ENCODE measurements around the gene CCDC136.

CCDC136 gene

GRCh38 chr7:128833148-128833945 lies 41.6 kb downstream of the CCDC136 start:
- DNase-seq: no peak

DNA sequence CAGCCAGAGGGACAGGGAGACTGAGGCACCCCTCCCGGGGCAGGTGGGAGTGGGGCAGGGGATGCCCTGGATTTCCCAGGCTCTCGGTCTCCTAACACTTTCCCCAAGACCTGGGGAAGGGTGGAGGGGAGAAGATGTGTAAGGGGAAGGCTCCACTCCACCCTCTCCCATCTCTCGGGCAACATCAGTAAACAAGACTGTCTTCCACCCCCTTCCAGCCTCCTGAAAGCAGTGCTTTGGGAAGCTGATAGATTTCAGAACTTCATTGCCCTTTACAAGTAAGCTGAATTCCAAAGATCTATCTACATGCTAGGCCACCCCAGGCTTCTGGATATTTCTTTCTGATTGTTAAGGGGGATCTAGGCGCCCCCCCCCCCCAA lies 42.2 kb downstream of the CCDC136 start:
- DNase-seq: no peak

DNA sequence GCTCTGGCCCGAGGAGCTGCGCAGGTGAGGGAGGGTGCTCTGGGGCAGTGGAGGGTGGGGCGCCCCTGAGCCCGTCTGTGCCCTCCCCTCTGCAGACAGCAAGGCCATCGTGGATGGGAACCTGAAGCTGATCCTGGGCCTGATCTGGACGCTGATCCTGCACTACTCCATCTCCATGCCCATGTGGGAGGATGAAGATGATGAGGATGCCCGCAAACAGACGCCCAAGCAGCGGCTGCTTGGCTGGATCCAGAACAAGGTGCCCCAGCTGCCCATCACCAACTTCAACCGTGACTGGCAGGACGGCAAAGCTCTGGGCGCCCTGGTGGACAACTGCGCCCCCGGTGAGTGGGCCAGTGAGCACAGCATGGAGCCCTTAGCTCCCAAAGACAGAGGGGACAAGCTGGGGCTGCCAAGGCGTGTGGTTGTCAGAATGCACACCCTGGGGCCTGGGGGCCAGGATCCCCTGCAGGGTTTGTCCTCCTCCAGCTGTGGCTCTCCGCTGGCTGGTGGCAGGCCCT lies 43.5 kb downstream of the CCDC136 start:
- DNase-seq: no peak

- DNase-seq: no peak
These were observed 44.2 kb downstream of the CCDC136 start for GRCh38 chr7:128835790-128836641.

DNA sequence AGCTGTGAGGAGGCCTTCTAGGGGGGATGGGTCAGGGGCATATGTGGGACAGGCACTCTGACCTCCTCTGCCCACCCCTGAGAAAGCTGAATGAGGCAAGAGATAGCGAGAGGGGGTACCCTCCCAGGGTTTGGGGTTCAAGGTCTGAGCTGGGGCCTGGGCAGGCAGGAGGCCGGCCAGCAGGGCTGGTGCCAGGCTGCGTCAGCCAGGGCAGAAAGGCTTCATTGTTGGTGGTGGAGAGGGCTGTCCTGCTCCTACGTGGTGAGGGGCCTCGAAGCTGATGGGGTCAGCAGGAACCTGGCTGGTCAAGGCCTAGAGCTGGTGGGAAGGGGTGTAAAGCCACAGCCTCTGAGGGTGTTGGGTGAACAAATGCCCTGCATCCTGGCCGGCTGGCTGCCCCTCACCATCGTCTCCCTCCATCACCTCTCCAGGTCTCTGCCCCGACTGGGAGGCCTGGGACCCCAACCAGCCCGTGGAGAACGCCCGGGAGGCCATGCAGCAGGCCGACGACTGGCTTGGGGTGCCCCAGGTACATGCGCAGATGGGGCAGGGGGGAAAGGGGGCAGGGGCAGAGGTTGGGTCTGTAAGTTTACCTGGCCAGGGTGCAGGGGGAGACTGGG lies 45.1 kb downstream of the CCDC136 start:
- no peak for DNase-seq

DNA sequence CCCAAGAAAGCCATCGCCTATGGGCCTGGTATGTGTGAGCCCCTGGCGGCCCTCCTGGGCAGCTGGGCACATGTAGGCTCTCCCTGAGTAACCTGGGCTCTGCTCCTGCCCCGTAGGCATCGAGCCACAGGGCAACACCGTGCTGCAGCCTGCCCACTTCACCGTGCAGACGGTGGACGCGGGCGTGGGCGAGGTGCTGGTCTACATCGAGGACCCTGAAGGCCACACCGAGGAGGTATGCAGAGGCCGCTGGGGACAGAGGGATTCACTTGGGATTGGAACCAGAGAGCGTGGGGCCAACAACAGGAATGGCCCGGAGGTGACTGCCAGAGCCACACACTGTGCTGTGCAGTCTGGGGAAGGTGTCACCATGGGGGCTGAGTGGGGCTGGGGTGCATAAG lies 45.8 kb downstream of the CCDC136 start:
- no peak for DNase-seq

DNA sequence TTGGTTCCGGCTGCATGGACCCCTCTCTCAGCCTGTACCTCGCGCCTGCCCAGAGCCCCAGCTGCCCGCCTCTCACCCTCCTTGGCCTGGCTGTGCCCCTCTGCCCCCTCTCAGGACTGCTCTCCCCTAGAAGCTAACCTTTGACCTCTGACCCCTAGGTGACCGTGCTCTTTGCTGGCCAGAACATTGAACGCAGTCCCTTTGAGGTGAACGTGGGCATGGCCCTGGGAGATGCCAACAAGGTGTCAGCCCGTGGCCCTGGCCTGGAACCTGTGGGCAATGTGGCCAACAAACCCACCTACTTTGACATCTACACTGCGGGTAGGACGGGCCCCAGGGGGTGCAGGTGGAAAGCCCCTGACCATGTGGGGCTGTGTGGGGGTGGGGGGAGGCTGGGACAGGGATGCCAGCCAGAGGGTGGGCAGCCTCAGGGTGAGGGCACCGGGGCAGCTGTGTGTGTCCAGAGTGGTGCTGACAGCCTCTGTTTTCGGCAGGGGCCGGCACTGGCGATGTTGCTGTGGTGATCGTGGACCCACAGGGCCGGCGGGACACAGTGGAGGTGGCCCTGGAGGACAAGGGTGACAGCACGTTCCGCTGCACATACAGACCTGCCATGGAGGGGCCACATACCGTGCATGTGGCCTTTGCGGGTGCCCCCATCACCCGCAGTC lies 46.5 kb downstream of the CCDC136 start:
- DNase-seq: no peak

GRCh38 chr7:128838981-128839731 lies 47.4 kb downstream of the CCDC136 start:
- DNase-seq: no peak

DNA sequence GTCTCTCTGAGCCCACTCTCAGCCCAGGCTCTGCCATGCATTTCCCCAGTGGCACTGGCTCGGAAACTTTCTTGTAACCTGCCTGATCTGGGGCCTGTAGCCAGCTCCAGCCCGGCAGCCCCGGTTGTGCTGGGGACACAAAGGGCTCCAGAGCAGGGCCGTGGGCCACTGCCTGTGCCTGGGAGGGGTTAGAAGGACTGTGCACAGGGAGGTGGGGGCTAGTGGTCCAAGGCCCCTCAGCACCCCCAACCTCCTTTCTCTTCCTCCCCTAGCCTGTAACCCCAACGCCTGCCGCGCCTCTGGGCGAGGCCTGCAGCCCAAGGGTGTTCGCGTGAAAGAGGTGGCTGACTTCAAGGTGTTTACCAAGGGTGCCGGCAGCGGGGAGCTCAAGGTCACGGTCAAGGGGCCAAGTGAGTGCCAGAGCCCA lies 48.0 kb downstream of the CCDC136 start:
- no peak for DNase-seq

DNA sequence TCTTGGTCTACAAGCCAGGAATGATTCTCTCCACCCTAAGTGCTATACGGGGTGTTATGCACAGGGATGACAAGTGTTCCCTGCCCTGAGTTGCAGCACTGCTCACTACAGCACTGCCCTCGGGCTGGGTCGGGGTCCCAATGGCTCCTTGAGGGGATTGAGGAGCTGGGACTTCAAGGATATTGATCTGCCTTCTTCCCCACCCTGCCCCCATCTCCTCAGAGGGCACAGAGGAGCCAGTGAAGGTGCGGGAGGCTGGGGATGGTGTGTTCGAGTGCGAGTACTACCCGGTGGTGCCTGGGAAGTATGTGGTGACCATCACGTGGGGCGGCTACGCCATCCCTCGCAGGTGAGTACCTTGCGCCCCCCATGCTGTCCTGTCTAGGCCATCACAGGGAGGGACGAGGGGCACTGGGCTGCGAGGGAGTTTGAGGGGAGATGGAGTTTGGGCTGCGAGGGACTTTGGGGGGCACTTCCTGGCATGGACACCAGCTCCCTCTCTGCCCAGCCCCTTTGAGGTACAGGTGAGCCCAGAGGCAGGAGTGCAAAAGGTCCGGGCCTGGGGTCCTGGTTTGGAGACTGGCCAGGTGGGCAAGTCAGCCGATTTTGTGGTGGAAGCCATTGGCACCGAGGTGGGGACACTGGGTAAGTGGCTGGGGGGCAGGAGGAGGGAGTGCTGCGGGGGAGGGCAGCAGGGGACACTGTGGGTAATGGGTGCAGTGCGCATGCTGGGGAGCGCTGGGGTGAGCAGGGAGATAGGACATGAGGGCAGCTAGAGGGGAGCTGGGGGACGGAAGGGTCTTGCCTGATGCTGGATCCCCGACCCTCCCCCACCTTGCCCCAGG lies 48.8 kb downstream of the CCDC136 start:
- DNase-seq: no peak

DNA sequence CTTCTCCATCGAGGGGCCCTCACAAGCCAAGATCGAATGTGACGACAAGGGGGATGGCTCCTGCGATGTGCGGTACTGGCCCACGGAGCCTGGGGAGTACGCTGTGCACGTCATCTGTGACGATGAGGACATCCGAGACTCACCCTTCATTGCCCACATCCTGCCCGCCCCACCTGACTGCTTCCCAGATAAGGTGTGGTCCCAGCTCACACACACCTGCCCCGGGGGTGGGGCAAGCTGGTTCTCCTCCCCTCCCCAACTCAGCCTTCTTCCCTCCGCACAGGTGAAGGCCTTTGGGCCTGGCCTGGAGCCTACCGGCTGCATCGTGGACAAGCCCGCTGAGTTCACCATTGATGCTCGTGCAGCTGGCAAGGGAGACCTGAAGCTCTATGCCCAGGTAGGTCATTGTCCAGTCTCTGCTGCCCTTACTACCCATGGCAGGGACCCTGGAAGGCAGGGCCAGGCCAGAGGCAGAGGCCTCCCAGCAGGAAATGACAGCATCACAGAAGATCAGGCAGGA lies 49.5 kb downstream of the CCDC136 start:
- no peak for DNase-seq

DNA sequence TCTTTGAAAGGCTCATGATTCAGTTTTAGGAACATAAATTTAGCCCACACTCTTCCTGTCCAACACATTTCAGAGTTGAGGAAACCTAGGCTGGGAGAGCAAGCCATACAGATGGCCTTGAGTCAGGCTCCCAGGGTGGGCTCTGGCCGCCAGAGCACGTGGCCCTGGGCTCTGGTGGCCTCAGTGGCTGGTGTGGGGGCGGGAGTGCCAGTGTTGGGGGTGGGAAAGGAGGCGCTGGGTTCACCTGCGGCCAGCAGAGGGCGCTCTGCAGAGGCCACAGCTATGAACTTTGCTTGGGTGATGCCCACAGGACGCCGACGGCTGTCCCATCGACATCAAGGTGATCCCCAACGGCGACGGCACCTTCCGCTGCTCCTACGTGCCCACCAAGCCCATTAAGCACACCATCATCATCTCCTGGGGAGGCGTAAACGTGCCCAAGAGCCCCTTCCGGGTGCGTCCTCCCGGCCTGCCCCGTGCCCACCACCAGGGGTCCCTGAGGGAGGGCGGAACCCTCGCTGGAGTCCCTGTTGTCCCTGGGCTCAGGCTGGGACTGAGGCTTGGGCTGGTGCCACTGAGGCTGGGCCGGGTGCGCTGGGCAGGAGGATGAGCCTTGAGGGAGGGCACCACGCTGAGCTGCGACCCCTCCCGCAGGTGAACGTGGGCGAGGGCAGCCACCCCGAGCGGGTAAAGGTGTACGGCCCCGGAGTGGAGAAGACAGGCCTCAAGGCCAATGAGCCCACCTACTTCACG lies 50.3 kb downstream of the CCDC136 start:
- DNase-seq: no peak

- no peak for DNase-seq
These were observed 51.2 kb downstream of the CCDC136 start for GRCh38 chr7:128842674-128843641.

DNA sequence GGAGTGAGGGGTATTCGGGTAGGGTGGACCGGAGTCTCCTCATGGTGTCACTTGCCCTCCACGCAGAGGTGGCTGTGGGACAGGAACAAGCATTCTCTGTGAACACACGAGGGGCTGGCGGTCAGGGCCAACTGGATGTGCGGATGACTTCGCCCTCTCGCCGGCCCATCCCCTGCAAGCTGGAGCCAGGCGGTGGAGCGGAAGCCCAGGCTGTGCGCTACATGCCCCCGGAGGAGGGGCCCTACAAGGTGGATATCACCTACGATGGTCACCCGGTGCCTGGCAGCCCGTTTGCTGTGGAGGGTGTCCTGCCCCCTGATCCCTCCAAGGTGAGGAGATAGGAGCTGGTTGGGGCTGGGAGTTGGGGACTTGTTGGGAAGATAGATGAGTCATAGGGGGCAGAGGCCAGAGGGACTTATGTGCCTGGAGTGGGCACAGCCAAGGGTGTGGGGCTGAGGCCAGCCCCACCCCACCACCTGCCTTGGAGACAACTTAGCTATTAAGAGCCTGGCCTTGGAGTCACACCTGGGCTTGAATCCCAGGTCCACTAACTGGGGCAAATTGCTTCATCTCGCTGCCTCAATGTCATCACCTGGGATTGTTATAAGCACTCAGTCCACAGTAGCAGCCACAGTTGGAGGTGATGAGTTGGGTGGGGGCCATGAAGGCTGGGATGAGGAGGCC lies 52.3 kb downstream of the CCDC136 start:
- no peak for DNase-seq

- DNase-seq: no peak
These were observed 53.1 kb downstream of the CCDC136 start for GRCh38 chr7:128844777-128845311.

GRCh38 chr7:128845475-128845874 lies 53.7 kb downstream of the CCDC136 start:
- no peak for DNase-seq

DNA sequence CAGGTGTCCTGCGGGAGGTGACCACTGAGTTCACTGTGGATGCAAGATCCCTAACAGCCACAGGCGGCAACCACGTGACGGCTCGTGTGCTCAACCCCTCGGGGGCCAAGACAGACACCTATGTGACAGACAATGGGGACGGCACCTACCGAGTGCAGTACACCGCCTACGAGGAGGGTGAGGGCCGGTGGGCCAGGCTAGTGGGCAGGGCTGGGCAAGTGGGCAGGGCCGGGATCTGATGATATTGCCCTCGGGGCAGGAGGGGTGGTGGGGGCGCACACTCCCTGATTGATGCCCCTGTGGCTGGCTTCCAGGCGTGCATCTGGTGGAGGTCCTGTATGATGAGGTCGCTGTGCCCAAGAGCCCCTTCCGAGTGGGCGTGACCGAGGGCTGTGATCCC lies 54.2 kb downstream of the CCDC136 start:
- DNase-seq: no peak

Measured in NCI-H2081 treated with DMSO at 0.1 percent for 48 hours (cell line).